NCI-H2227 (cell line): Measurements from ENCODE around the gene IL16.

Experiments
- DNase-seq: peaks from one replicate; lab custom pipeline; 2025; ENCODE audit not compliant: unreplicated experiment; lab: John Stamatoyannopoulos, UW

IL16 gene

GRCh38 chr15:81174125-81174791 lies 22.4 kb upstream of the IL16 start:
- DNase-seq = no peak

GRCh38 chr15:81174792-81175327 lies 21.8 kb upstream of the IL16 start:
- no peak for DNase-seq

- DNase-seq = no peak
Observed at GRCh38 chr15:81175496-81175895, 21.2 kb upstream of the IL16 start.

GRCh38 chr15:81176291-81176893 lies 20.3 kb upstream of the IL16 start:
- DNase-seq = no peak

- no peak for DNase-seq
Observed at GRCh38 chr15:81178365-81178764, 18.3 kb upstream of the IL16 start.

DNA sequence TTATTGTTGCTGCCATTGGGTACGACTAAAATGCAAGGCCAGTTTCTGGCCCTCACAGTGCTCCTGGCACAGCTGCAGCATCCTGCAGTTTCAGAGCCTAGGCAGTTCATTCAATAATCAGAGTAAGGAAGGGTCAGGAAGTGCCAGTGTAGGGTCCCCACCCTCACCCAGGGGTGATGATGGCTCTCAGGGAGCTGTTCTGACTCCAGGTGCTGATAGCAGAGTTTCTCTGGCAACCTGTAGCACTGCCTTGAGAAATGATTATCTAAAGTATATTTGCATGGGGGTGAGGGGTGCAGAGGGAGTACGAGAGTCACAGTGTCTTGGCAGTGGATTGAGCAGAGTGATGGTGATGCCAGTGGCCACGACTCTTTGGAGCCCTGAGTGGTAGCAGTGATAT lies 15.5 kb upstream of the IL16 start:
- no peak for DNase-seq

DNA sequence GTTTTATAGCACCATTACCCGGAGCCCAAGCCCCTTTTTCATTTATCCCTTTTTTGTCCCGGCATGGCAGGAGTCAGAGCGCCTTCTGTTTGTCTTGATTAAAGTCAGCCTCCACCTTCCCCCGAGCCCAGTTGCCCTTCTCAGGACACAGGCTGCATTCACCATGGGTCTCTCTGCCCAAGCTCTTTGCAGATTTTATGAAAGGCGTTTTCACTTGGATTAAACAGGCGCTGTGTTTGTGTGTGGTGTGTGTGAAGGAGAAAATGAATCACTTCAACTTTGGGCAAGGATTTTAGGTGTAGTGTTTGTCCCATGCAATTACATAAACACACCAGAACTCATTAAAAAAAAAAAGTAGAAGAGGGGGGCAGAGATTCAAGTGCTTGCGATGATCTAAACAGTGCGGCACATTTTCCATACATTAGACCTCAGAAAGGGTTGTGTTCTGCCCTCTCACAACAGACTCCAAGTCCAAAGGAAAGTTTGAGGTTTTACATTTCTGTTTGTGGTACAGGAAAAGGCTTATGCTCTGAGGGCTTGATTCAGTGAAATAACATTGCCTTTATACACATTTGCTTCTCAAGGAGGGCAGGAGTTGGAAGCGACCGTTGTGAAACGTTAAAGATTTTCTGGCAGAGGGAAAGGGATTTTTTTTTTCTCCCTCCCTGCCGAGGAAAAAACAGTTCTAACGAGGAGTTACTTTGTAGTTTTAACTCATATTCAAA lies 14.5 kb upstream of the IL16 start:
- no peak for DNase-seq

DNA sequence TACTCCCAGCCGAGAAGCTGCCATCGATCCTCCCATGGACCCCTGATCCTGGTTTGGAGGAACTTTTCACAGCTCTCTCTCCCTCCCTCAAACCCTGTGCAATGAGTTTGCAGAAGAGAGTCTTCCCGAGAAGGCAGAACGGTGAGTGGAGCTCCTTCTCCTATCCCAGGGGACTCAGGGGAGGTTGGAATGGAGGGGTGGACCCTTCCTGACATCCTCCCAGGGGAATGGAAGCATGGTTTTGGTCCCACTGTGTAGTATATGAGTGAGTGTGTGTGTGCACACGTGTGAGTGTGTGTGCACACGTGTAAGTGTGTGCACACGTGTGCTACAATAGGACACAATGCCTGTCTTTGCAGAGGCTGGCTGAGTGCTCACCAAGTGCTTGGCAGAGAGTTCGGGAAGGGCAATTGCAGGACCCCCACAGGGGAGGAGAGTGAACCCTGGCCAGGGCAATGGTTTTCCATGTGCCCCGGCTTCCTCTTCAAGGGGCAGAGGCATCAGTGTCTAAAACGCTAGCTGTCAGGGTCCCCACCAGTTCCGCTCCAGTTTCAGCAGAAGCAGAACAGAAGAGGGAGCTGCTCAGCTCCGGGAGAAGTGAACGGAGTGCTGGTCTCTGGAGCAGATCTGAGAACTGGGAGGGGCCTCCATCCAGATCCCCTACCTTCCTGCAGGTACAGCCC lies 13.8 kb upstream of the IL16 start:
- DNase-seq = no peak

DNA sequence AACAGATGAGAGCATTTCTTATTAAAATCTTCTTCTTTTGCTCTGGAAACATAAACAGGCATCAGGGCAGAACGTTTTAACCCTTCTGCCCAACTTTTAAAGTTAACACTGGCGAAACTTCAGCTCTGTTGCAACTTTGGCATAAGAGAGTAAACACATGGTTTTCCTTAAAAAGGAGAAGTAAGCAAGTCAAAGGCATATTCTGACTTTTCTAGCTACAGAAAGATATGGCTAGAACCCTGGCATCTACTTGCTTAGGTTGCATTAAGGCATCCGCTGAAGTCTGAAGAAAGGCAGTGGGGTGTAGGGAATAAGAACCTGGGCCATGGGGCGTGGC lies 13.3 kb upstream of the IL16 start:
- DNase-seq = no peak

DNA sequence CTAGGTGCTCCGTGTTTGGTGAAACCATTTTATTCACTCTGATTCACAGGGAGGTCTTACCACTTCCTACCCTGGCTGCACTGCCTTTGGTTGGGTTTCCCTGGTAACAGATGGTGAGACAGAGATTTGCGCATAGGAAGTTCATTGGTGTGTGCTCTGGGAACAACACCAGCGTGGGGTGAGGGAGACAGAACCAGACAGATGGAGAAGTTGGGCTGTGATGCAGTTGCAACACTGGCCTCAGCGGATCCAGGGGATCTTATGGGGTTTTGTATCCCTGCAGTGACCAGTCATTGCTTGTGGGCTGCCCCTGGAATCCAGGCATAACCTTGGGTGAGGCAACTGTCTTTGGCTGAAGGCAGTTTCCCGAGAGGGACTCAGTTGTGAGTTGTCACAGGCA lies 12.5 kb upstream of the IL16 start:
- DNase-seq = no peak

GRCh38 chr15:81185631-81186295 lies 10.9 kb upstream of the IL16 start:
- no peak for DNase-seq

- DNase-seq = no peak
Observed at GRCh38 chr15:81188354-81188753, 8.3 kb upstream of the IL16 start.

DNA sequence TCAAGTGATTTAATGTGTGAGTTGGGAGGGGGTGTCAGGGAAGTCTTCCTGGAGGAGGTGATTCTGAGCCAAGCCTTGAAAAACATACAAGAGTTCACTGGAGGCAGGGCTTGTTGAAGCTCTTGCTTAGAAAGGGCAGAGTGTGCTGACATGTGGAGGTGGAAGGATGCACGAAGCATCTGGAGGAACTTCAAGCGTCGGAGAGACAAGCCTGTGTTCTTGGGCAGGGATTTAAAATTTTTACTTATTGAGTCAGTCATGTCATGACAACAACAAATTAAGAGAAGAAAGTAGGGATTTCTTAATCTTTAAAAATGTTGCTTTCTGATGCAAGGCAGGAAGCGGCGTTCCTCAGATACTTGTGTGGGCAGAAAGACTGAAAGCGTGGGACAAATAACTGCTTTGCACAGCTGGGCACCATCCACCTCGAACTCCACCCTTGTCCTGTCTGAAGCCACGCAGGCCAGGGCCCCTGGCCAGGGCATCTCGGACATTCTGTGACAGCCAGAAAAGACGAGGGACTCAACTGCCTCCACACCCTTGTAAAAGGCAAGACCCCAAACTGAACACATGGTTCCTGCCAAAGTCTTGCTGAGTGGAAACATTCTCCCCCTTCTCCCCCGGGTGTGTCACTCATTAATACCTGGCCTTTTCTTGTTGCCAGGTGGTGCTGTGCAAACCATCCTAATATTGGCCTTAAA lies 6.9 kb upstream of the IL16 start:
- DNase-seq = no peak

- DNase-seq = no peak
Observed at GRCh38 chr15:81190922-81191507, 5.7 kb upstream of the IL16 start.

DNA sequence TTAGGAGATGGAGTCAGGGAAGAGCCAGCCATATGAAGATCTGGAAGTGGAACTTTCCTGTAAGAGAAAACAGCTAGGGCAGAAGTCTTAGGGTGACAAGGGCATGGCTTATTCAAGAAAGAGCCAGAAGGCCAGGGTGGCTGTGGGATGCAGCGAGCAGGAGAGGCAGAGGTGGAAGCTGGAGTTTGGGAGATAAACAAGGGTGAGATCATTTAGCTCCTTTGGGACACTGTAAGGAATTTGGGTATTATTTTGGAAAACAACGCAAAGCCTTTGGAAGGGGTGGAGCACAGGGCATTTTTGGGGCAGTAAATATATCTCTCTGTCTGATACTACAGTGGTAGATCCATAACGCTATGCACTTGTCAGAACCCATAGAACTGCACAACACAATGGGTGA lies 5.0 kb upstream of the IL16 start:
- DNase-seq = no peak

DNA sequence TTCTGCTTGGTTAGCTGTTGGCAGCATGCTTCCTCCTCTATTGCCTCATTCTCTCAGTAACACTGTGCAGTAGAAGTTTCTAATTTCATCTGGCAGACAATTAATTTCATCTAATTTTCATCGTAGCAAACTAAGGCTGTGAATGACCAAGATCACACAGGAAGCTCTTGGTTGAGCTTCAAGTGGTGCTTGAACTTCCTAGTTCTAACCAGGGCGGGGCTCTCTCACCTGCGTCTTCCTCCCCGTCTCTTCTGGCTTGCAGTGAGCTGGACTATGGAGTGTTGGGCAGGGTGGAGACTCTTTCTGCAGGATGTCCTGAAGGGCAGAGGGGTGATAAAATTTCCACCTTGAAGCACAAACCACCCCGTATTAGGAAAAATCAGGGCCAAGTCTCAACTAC lies 2.0 kb upstream of the IL16 start:
- DNase-seq = no peak

GRCh38 chr15:81195339-81195864 lies 1.3 kb upstream of the IL16 start:
- DNase-seq = no peak

DNA sequence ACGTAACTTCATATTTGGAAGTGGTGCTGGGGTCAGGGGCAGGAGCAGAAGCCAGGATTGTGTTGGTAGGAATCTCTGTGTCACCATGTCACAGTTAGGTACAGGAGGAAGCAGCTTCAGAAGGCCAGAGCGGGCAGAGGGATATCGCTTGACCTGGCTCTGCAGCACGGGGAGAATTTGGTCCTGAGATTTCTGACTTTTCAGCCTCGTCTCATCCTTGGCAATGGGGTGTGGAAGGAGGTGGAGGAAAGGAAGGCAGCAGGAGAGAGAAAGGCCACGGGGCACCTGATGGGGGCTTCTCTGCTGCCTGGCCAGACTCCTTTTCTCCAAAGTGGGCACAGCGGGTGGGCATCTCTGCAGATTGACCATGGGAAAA lies 564 bp downstream of the IL16 start:
- DNase-seq = no peak

DNA sequence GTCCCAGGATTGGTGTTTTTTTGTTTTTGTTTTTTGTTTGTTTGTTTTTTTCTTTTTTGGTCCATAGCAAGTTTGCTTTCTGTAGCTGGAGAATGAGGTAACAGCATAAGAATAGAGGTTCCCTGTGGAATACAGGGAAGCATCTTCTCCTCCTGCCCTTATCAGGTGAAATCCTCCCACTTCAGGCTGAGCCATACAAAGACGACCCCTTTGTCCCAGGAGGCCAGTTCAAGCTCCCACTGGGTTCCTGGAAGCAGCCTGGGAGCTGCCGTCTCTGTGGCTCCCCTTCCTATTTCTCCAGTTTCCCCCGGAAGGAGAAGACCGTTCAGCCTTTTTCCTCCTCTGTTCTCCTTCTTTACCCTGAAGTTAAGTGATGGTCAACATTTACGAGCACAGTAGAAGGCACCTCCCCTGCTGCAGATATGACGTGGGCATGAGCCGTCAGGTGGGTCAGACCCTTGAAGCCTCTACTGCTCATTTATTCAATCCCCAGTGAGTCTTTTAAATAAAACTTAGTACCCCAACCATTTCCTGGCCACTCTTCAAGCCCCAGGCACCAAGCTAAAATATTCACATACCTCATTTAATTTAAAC lies 1.1 kb downstream of the IL16 start:
- no peak for DNase-seq
